ENCODE measurements around the gene PSD4.

PSD4 gene

GRCh38 chr2:113131352-113132185 lies 42.2 kb upstream of the PSD4 start:
- no peak overlapping the region for H2BK5ac ChIP-seq (ENCODE audit: low read depth, low read length, poor library complexity, severe bottlenecking)
- no peaks in the 10 kb centered on the region for H3K4me1 ChIP-seq (ENCODE audit: control insufficient read depth, insufficient read depth, low read depth, low read length)
- H2AFZ ChIP-seq (ENCODE audit: low read depth, low read length): no peak overlapping the region
- H3K23ac ChIP-seq (ENCODE audit: low read length in 2 of 2): no peak overlapping the region
- no peak overlapping the region for H2BK12ac ChIP-seq (ENCODE audit: low read length in 2 of 2)
- no peak overlapping the region for H3K4ac ChIP-seq (ENCODE audit: low read depth in 1 of 2, low read length in 2 of 2)
- H4K91ac ChIP-seq (ENCODE audit: low read length): no peak overlapping the region
- H3K18ac ChIP-seq (ENCODE audit: low read depth in 1 of 2, low read length in 2 of 2): no peak overlapping the region
- H2AK5ac ChIP-seq (ENCODE audit: low read length, severe bottlenecking): no peak overlapping the region
- H3K27me3 ChIP-seq (ENCODE audit: control insufficient read depth in 1 of 2, insufficient read depth in 1 of 2, low read length in 2 of 2): peaks cover 0 to 43% of the 10 kb centered on the region in 2 experiments
- 85% methylated on average over 7 of the region's 7 CpGs for WGBS
- no peak overlapping the region for H3K4me3 ChIP-seq (ENCODE audit: insufficient read depth in 1 of 2, low read depth in 1 of 2, low read length in 2 of 2)
- H2BK15ac ChIP-seq (ENCODE audit: low read depth, poor library complexity, severe bottlenecking): no peak overlapping the region
- no peak overlapping the region for H2BK120ac ChIP-seq (ENCODE audit: low read depth, low read length)
- H3K27ac ChIP-seq (ENCODE audit: low read length, poor library complexity, severe bottlenecking): no peak overlapping the region
- no peak overlapping the region for H3K9ac ChIP-seq (ENCODE audit: low read length)
- H3K4me2 ChIP-seq (ENCODE audit: low read length, poor library complexity, severe bottlenecking): no peak overlapping the region
- no peaks in the 10 kb centered on the region for H3K9me3 ChIP-seq (ENCODE audit: control insufficient read depth, low read length)
- no peak for DNase-seq
- peaks cover 0 to 14% of the 10 kb centered on the region in 2 experiments for H3K36me3 ChIP-seq (ENCODE audit: control insufficient read depth in 1 of 2, insufficient read depth in 2 of 2, low read depth in 1 of 2, low read length in 2 of 2)
- H3K14ac ChIP-seq (ENCODE audit: low read length in 2 of 2): no peak overlapping the region
- H3K79me1 ChIP-seq (replicated peaks; ENCODE audit: low read length, poor library complexity, severe bottlenecking): no peaks in the 10 kb centered on the region
- no peak overlapping the region for H4K8ac ChIP-seq (ENCODE audit: low read length)

DNA sequence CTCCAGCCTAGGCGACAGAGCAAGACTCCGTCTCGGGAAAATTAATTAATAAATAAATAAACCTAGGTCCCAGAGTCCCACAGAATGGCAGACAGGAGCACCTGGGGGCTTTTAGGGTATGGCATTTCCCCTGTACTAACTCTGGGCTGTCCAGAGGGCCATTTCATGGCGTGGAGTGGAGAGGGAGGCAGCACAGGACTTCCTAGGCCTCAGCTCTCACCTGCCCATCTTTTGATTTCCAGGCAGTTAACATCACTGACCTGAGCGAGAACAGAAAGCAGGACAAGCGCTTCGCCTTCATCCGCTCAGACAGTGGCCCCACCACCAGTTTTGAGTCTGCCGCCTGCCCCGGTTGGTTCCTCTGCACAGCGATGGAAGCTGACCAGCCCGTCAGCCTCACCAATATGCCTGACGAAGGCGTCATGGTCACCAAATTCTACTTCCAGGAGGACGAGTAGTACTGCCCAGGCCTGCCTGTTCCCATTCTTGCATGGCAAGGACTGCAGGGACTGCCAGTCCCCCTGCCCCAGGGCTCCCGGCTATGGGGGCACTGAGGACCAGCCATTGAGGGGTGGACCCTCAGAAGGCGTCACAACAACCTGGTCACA lies 41.3 kb upstream of the PSD4 start:
- WGBS: 86% methylated on average over 14 of the region's 17 CpGs
- Histone ChIP-seq H4K91ac (ENCODE audit: low read length) (no peak overlapping the region), H2BK5ac (ENCODE audit: low read depth, low read length, poor library complexity, severe bottlenecking) (no peak overlapping the region), H3K4me2 (ENCODE audit: low read length, poor library complexity, severe bottlenecking) (no peak overlapping the region), H2BK12ac (ENCODE audit: low read length in 2 of 2) (no peak overlapping the region), H3K4me1 (ENCODE audit: control insufficient read depth, insufficient read depth, low read depth, low read length) (peaks cover 2% of the 10 kb centered on the region), H2BK15ac (ENCODE audit: low read depth, poor library complexity, severe bottlenecking) (no peak overlapping the region), H3K23ac (ENCODE audit: low read length in 2 of 2) (no peak overlapping the region), H4K8ac (ENCODE audit: low read length) (no peak overlapping the region), H3K36me3 (ENCODE audit: control insufficient read depth in 1 of 2, insufficient read depth in 2 of 2, low read depth in 1 of 2, low read length in 2 of 2) (peaks cover 0 to 14% of the 10 kb centered on the region in 2 experiments), H3K18ac (ENCODE audit: low read depth in 1 of 2, low read length in 2 of 2) (no peak overlapping the region), H3K79me1 (replicated peaks; ENCODE audit: low read length, poor library complexity, severe bottlenecking) (no peaks in the 10 kb centered on the region), H3K27ac (ENCODE audit: low read length, poor library complexity, severe bottlenecking) (no peak overlapping the region), H3K9ac (ENCODE audit: low read length) (no peak overlapping the region), H2AK5ac (ENCODE audit: low read length, severe bottlenecking) (no peak overlapping the region), H3K27me3 (ENCODE audit: control insufficient read depth in 1 of 2, insufficient read depth in 1 of 2, low read length in 2 of 2) (peaks cover 0 to 34% of the 10 kb centered on the region in 2 experiments), H3K4ac (ENCODE audit: low read depth in 1 of 2, low read length in 2 of 2) (no peak overlapping the region), H3K4me3 (ENCODE audit: insufficient read depth in 1 of 2, low read depth in 1 of 2, low read length in 2 of 2) (no peak overlapping the region), H3K14ac (ENCODE audit: low read length in 2 of 2) (no peak overlapping the region), H3K9me3 (ENCODE audit: control insufficient read depth, low read length) (no peaks in the 10 kb centered on the region), H2BK120ac (ENCODE audit: low read depth, low read length) (no peak overlapping the region), H2AFZ (ENCODE audit: low read depth, low read length) (no peak overlapping the region)
- DNase-seq: no peak

- Histone ChIP-seq H3K79me1 (replicated peaks; ENCODE audit: low read length, poor library complexity, severe bottlenecking) (no peaks in the 10 kb centered on the region), H3K14ac (ENCODE audit: low read length in 2 of 2) (no peak overlapping the region), H2BK15ac (ENCODE audit: low read depth, poor library complexity, severe bottlenecking) (no peak overlapping the region), H3K4me1 (ENCODE audit: control insufficient read depth, insufficient read depth, low read depth, low read length) (peaks cover 4% of the 10 kb centered on the region), H3K9ac (ENCODE audit: low read length) (no peak overlapping the region), H3K9me3 (ENCODE audit: control insufficient read depth, low read length) (no peaks in the 10 kb centered on the region), H2AK5ac (ENCODE audit: low read length, severe bottlenecking) (no peak overlapping the region), H3K27me3 (ENCODE audit: control insufficient read depth in 1 of 2, insufficient read depth in 1 of 2, low read length in 2 of 2) (peaks cover 0 to 30% of the 10 kb centered on the region in 2 experiments), H3K27ac (ENCODE audit: low read length, poor library complexity, severe bottlenecking) (no peak overlapping the region), H3K18ac (ENCODE audit: low read depth in 1 of 2, low read length in 2 of 2) (no peak overlapping the region), H3K23ac (ENCODE audit: low read length in 2 of 2) (no peak overlapping the region), H3K4me2 (ENCODE audit: low read length, poor library complexity, severe bottlenecking) (no peak overlapping the region), H3K4ac (ENCODE audit: low read depth in 1 of 2, low read length in 2 of 2) (no peak overlapping the region), H3K36me3 (ENCODE audit: control insufficient read depth in 1 of 2, insufficient read depth in 2 of 2, low read depth in 1 of 2, low read length in 2 of 2) (peaks cover 0 to 14% of the 10 kb centered on the region in 2 experiments), H2BK12ac (ENCODE audit: low read length in 2 of 2) (no peak overlapping the region), H4K91ac (ENCODE audit: low read length) (no peak overlapping the region), H2BK120ac (ENCODE audit: low read depth, low read length) (no peak overlapping the region), H2BK5ac (ENCODE audit: low read depth, low read length, poor library complexity, severe bottlenecking) (no peak overlapping the region), H2AFZ (ENCODE audit: low read depth, low read length) (no peak overlapping the region), H4K8ac (ENCODE audit: low read length) (no peak overlapping the region), H3K4me3 (ENCODE audit: insufficient read depth in 1 of 2, low read depth in 1 of 2, low read length in 2 of 2) (no peak overlapping the region)
- DNase-seq: no peak
- 56% methylated on average over 4 of the region's 7 CpGs for WGBS
These were observed 39.8 kb upstream of the PSD4 start for GRCh38 chr2:113133704-113134598.

- no peak overlapping the region for H3K4ac ChIP-seq (ENCODE audit: low read depth in 1 of 2, low read length in 2 of 2)
- H3K27me3 ChIP-seq (ENCODE audit: control insufficient read depth in 1 of 2, insufficient read depth in 1 of 2, low read length in 2 of 2): peaks cover 0 to 24% of the 10 kb centered on the region in 2 experiments
- no peak overlapping the region for H3K4me2 ChIP-seq (ENCODE audit: low read length, poor library complexity, severe bottlenecking)
- no peak overlapping the region for H4K8ac ChIP-seq (ENCODE audit: low read length)
- no peak overlapping the region for H3K27ac ChIP-seq (ENCODE audit: low read length, poor library complexity, severe bottlenecking)
- H3K4me3 ChIP-seq (ENCODE audit: insufficient read depth in 1 of 2, low read depth in 1 of 2, low read length in 2 of 2): no peak overlapping the region
- no peaks in the 10 kb centered on the region for H3K9me3 ChIP-seq (ENCODE audit: control insufficient read depth, low read length)
- H3K23ac ChIP-seq (ENCODE audit: low read length in 2 of 2): no peak overlapping the region
- H3K9ac ChIP-seq (ENCODE audit: low read length): no peak overlapping the region
- no peak for DNase-seq
- H2BK120ac ChIP-seq (ENCODE audit: low read depth, low read length): no peak overlapping the region
- no peak overlapping the region for H2AFZ ChIP-seq (ENCODE audit: low read depth, low read length)
- no peak overlapping the region for H2BK12ac ChIP-seq (ENCODE audit: low read length in 2 of 2)
- peaks cover 4% of the 10 kb centered on the region for H3K4me1 ChIP-seq (ENCODE audit: control insufficient read depth, insufficient read depth, low read depth, low read length)
- H3K79me1 ChIP-seq (replicated peaks; ENCODE audit: low read length, poor library complexity, severe bottlenecking): no peaks in the 10 kb centered on the region
- H3K14ac ChIP-seq (ENCODE audit: low read length in 2 of 2): no peak overlapping the region
- no peak overlapping the region for H4K91ac ChIP-seq (ENCODE audit: low read length)
- H3K18ac ChIP-seq (ENCODE audit: low read depth in 1 of 2, low read length in 2 of 2): no peak overlapping the region
- H2BK5ac ChIP-seq (ENCODE audit: low read depth, low read length, poor library complexity, severe bottlenecking): no peak overlapping the region
- H3K36me3 ChIP-seq (ENCODE audit: control insufficient read depth in 1 of 2, insufficient read depth in 2 of 2, low read depth in 1 of 2, low read length in 2 of 2): peaks cover 0 to 11% of the 10 kb centered on the region in 2 experiments
- no peak overlapping the region for H2BK15ac ChIP-seq (ENCODE audit: low read depth, poor library complexity, severe bottlenecking)
- H2AK5ac ChIP-seq (ENCODE audit: low read length, severe bottlenecking): no peak overlapping the region
These were observed 39.1 kb upstream of the PSD4 start for GRCh38 chr2:113134717-113135116.

All from mesenchymal stem cell (in vitro differentiated cells and primary cell).